KMS-11 (cell line): ENCODE measurements around the gene FFAR1.

Experiments
- H2AFZ ChIP-seq: fragments of 200-600 bp; sonication (generic); 2 replicates; pipeline ENCODE4 v1.6.1; 2016; ENCODE audit warnings: antibody characterized with exemption, mixed run types, low read depth
- H3K27ac ChIP-seq: fragments of 200-600 bp; sonication (generic); 2 replicates; pipeline ENCODE4 v1.6.1; 2016; ENCODE audit warnings: mild to moderate bottlenecking, mixed run types
- H3K27me3 ChIP-seq: fragments of 200-600 bp; sonication (generic); 2 replicates; pipeline ENCODE4 v1.6.1; 2017; ENCODE audit warnings: mild to moderate bottlenecking, low read depth, mixed run types, moderate library complexity; ENCODE audit not compliant: insufficient read depth
- H3K36me3 ChIP-seq: fragments of 200-600 bp; sonication (generic); 2 replicates; pipeline ENCODE4 v1.6.1; 2017; ENCODE audit warnings: mild to moderate bottlenecking, mixed run types; ENCODE audit not compliant: insufficient read depth
- H3K4me1 ChIP-seq: fragments of 200-600 bp; sonication (generic); 2 replicates; pipeline ENCODE4 v1.6.1; 2016; ENCODE audit warnings: mild to moderate bottlenecking, low read depth, mixed run types; ENCODE audit not compliant: poor library complexity, severe bottlenecking
- H3K4me2 ChIP-seq: fragments of 200-600 bp; sonication (generic); 2 replicates; pipeline ENCODE4 v1.7.0; 2016; ENCODE audit warnings: mild to moderate bottlenecking, mixed run types
- H3K4me3 ChIP-seq: fragments of 200-600 bp; sonication (generic); IDR thresholded peaks from 2 replicates; pipeline ENCODE4 v1.6.1; 2017; ENCODE audit warnings: low read depth, low read length, mixed read lengths; ENCODE audit not compliant: insufficient read depth
- H3K79me2 ChIP-seq: fragments of 200-600 bp; sonication (generic); 2 replicates; pipeline ENCODE4 v1.6.1; 2016; ENCODE audit warnings: low read depth, mixed run types; ENCODE audit not compliant: insufficient read depth
- H3K9ac ChIP-seq: fragments of 200-600 bp; sonication (generic); 2 replicates; pipeline ENCODE4 v1.6.1; 2016; ENCODE audit warnings: mild to moderate bottlenecking, mixed run types
- H4K20me1 ChIP-seq: fragments of 200-600 bp; sonication (generic); 2 replicates; pipeline ENCODE4 v1.6.1; 2016; ENCODE audit warnings: mild to moderate bottlenecking, mixed run types; ENCODE audit not compliant: insufficient read depth
- TF ChIP-seq, protein P1 (sequence below): fragments of 200-600 bp; sonication (generic); conservative IDR thresholded peaks from 2 replicates; pipeline ENCODE4 v1.6.1; 2017; ENCODE audit warnings: low read depth, mild to moderate bottlenecking, antibody characterized with exemption, low read length, moderate library complexity, mixed read lengths

Gene FFAR1, protein sequence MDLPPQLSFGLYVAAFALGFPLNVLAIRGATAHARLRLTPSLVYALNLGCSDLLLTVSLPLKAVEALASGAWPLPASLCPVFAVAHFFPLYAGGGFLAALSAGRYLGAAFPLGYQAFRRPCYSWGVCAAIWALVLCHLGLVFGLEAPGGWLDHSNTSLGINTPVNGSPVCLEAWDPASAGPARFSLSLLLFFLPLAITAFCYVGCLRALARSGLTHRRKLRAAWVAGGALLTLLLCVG (N-terminal part only)

DNA sequence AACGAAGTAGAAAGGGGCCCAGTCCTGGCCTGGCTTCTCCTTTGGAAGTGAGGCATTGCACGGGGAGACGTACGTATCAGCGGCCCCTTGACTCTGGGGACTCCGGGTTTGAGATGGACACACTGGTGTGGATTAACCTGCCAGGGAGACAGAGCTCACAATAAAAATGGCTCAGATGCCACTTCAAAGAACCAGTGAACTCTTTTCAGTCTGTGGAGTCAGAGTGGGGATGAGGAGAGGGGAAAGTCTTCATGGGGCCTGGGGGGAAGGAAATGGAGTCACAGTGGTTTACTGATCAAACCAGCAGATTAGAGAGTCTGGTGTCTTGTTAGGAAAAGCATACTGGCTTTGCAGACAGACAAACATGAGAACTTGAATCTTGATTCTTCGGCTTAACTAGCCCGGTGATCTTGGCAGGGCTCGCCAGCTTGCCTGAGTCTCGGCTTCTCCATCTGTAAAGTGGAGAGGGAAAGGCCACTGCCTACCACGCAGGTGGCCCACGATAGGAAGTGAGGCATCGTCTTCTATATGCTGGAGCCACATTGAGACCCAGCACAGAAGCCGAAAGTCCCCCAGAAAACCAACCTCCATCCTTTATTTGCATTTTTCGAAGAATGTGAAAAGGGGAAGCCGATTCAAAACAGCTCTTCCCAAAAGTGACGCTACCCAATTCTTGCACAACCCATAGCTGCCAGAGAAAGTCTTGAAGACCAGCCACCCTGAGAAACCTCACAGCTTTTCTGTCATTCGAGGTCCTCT is at the start of gene FFAR1:
Gene FFAR1, plus strand, starts transcription at position 732 of the 759 bp plus-strand sequence. CDS start 3,650 bp downstream, outside the sequence.
- Histone ChIP-seq H3K4me2 (no peak within 1 kb of the TSS), H2AFZ (no peak within 1 kb of the TSS), H3K36me3 (no peaks in the 10 kb centered on the region), H3K27ac (no peak within 1 kb of the TSS), H3K4me1 (no peaks in the 10 kb centered on the region), H3K79me2 (no peaks in the 10 kb centered on the region), H4K20me1 (no peaks in the 10 kb centered on the region), H3K9ac (no peak within 1 kb of the TSS), H3K4me3 (no peak within 1 kb of the TSS), H3K27me3 (peaks cover 71% of the 10 kb centered on the region)
- TF ChIP-seq, protein P1, sequence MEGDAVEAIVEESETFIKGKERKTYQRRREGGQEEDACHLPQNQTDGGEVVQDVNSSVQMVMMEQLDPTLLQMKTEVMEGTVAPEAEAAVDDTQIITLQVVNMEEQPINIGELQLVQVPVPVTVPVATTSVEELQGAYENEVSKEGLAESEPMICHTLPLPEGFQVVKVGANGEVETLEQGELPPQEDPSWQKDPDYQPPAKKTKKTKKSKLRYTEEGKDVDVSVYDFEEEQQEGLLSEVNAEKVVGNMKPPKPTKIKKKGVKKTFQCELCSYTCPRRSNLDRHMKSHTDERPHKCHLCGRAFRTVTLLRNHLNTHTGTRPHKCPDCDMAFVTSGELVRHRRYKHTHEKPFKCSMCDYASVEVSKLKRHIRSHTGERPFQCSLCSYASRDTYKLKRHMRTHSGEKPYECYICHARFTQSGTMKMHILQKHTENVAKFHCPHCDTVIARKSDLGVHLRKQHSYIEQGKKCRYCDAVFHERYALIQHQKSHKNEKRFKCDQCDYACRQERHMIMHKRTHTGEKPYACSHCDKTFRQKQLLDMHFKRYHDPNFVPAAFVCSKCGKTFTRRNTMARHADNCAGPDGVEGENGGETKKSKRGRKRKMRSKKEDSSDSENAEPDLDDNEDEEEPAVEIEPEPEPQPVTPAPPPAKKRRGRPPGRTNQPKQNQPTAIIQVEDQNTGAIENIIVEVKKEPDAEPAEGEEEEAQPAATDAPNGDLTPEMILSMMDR: no peak

DNA sequence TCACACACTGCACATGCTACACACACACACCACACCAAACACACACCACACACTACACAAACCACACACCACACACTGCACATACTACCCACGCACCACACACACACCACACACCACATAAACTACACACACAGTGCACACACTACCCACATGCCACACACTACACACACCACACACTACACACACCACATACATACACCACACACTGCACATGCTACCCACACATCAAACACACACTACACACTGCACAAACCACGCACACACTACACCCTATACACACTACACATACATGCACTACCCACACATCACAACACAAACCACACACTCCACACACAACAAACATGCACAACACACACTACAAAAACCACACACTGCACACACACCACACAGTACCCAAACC is 49.8 kb upstream of the FFAR1 start:
- Histone ChIP-seq H3K4me1 (no peaks in the 10 kb centered on the region), H3K79me2 (no peaks in the 10 kb centered on the region), H3K27me3 (peaks cover 25% of the 10 kb centered on the region; the same call in 1 of the 2 replicates), H3K4me2 (no peak overlapping the region), H2AFZ (no peak overlapping the region), H3K27ac (no peak overlapping the region), H3K36me3 (no peaks in the 10 kb centered on the region), H3K4me3 (no peak overlapping the region), H4K20me1 (no peaks in the 10 kb centered on the region), H3K9ac (no peak overlapping the region)
- TF ChIP-seq, protein P1: no peak

DNA sequence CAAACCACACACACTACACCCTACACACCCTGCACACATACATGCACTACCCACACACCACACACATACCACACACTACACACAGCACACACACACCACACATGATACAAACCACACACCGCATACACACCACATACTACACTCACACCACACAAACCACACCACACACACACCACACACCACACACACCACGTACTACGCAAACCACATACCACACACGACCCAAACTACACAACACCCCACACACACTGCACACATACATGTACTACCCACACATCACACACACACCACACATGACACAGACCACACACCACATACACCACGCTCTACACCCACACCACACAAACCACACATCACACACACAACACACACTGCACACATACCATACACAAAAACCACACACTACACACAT is 49.1 kb upstream of the FFAR1 start:
- Histone ChIP-seq H3K4me1 (no peaks in the 10 kb centered on the region), H3K9ac (no peak overlapping the region), H3K79me2 (no peaks in the 10 kb centered on the region), H3K27me3 (peaks cover 26% of the 10 kb centered on the region; the same call in 1 of the 2 replicates), H3K27ac (no peak overlapping the region), H3K36me3 (no peaks in the 10 kb centered on the region), H4K20me1 (no peaks in the 10 kb centered on the region), H3K4me3 (no peak overlapping the region), H2AFZ (no peak overlapping the region), H3K4me2 (no peak overlapping the region)
- TF ChIP-seq, protein P1: no peak

DNA sequence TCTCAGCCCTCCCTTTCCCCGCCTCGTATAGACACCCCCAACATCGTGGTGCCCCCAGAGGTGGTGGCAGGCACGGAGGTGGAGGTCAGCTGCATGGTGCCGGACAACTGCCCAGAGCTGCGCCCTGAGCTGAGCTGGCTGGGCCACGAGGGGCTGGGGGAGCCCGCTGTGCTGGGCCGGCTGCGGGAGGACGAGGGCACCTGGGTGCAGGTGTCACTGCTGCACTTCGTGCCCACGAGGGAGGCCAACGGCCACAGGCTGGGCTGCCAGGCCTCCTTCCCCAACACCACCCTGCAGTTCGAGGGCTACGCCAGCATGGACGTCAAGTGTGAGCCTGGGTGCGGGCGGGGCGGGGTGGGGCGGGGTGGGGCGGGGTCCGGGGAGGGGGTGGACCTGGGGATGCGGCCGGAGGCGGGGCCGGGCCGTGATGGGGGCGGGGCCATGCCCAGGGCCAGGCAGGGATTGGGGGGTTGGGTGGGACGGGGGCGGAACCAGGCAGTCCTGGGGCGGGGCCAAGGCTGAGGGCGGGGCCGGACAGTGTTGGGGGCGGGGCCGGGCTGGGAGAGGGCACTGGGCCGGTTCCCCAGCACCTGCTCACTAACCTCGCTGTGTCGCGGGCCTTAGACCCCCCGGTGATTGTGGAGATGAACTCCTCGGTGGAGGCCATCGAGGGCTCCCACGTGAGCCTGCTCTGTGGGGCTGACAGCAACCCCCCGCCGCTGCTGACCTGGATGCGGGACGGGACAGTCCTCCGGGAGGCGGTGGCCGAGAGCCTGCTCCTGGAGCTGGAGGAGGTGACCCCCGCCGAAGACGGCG is 48.0 kb upstream of the FFAR1 start:
- H3K9ac ChIP-seq: no peak overlapping the region
- H3K4me3 ChIP-seq: no peak overlapping the region
- no peak overlapping the region for H3K27ac ChIP-seq
- H2AFZ ChIP-seq: no peak overlapping the region
- no peak overlapping the region for H3K4me2 ChIP-seq
- TF ChIP-seq, protein P1: no peak
- no peaks in the 10 kb centered on the region for H4K20me1 ChIP-seq
- no peaks in the 10 kb centered on the region for H3K79me2 ChIP-seq
- H3K36me3 ChIP-seq: no peaks in the 10 kb centered on the region
- peaks cover 30% of the 10 kb centered on the region; the same call in 1 of the 2 replicates for H3K27me3 ChIP-seq
- no peaks in the 10 kb centered on the region for H3K4me1 ChIP-seq
